ENCODE data around the gene HOXA2. TPM values are rescaled to one million over a fixed set of nuclear protein-coding genes. Genes with fewer than 3 reads are reported as not detected.

HOXA2 gene
- total RNA-seq, 4 donors from 2014 or later: 0.39 to 2.5 (median 1.8) TPM

DNA sequence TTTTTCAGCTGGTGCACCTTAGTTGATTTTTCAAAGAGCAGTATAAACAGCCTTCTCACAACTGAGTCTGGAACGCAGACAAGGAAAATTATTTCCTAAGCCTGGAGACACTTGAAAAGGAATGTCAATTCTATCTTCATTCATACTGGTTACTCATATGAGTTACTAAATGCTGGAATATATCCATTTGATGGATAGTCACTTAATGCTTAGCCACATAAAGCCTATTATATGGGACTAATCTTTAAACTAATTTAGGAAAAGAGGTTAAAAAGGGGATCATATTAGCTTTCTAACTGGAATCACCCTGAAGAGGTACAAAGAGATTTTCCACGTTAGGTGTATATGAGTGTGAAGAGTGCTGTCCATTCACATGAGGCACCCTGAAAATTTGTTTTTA, 29.7 kb upstream of the HOXA2 start:
- no peak overlapping the region for H3K4me3 ChIP-seq (ENCODE audit: low read depth, poor library complexity, severe bottlenecking)
- no peak for DNase-seq (ENCODE audit: low spot score in 2 of 2)
- TF ChIP-seq POLR2A (IDR thresholded peaks at IDR 0.05): no peak
- TF ChIP-seq, protein P1, sequence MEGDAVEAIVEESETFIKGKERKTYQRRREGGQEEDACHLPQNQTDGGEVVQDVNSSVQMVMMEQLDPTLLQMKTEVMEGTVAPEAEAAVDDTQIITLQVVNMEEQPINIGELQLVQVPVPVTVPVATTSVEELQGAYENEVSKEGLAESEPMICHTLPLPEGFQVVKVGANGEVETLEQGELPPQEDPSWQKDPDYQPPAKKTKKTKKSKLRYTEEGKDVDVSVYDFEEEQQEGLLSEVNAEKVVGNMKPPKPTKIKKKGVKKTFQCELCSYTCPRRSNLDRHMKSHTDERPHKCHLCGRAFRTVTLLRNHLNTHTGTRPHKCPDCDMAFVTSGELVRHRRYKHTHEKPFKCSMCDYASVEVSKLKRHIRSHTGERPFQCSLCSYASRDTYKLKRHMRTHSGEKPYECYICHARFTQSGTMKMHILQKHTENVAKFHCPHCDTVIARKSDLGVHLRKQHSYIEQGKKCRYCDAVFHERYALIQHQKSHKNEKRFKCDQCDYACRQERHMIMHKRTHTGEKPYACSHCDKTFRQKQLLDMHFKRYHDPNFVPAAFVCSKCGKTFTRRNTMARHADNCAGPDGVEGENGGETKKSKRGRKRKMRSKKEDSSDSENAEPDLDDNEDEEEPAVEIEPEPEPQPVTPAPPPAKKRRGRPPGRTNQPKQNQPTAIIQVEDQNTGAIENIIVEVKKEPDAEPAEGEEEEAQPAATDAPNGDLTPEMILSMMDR (IDR thresholded peaks at IDR 0.05): no peak
- 73 to 78% methylated on average over 2 of the region's 2 CpGs for WGBS, 2 donors
- intact Hi-C loops (cut with DNase I; ENCODE audit: low total_unique reads): no loop called here

DNA sequence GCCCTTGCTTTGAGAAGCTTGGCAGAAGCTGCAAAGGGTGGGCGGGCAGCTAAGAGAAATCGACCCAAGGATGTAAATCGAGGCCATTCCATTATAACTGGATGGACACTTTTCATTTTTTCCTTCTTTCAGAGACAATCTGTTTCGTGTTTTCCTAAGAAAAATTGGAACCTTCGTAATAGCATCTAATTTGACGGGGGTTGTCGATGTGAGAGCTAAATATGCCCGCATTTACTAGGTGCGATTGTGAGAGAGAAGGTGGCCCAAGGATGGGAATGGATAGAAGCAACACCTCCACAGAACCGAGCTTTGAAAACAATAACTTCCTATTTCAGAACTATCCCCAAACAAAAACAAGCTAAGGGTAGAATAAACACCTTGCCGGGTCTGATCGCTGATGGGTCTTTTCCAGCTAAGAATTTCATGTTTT, 28.9 kb upstream of the HOXA2 start:
- TF ChIP-seq POLR2A (IDR thresholded peaks at IDR 0.05): no peak
- TF ChIP-seq, protein P1 (IDR thresholded peaks at IDR 0.05): no peak
- no peak for DNase-seq (ENCODE audit: low spot score in 2 of 2)
- WGBS, 2 donors: 35 to 41% methylated on average over 12 of the region's 12 CpGs
- intact Hi-C loops (cut with DNase I; ENCODE audit: low total_unique reads): no loop called here
- H3K4me3 ChIP-seq (ENCODE audit: low read depth, poor library complexity, severe bottlenecking): peak overlapping the region; percentile 53

DNA sequence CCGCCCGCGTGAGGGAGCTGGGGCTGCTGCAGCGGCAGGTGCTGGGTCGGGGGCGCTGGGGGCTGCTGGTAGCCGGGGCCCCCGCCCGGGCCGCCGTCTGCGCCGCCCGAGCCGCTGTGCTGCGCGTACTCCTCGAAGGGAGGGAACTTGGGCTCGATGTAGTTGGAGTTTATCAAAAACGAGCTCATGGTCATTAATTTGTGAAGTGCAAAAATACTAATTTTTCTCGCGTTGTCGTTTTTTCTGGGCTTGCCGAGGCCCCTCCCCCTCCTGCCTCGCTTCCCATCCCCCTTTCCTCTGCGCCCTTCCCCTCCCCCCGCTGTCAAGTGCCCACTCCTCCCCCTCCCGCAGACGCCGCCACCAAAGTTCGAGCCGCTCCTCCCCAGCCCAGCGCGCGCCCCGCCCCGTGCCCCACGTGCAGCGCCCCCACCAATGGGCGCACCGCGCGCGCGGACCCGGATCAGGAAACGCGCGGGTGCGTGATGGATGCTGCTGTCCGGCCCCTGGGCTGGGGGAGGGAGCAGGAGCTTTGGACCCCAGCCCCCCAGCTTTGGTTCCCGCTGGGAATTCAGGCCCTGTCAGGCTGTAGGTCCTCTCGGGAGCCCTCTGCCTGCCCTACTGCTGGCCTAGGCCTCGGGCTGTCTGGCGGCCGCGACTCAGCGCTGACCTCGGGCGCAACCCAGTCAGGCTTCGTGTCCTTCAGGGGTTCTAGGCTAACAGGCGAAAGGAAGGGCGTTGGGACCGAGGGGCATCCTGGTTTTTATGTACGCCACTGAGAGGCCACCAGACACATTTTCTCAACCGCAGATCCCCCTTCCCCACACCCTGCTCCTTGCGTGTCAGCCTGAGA, 28.3 kb upstream of the HOXA2 start, which contains the start of gene HOXA4:
Gene HOXA4, minus strand, starts transcription at position 218 of the 850 bp plus-strand sequence. Its CDS starts 24 bp downstream, at position 194.
- DNase-seq (ENCODE audit: low spot score in 2 of 2): peak; percentile 83 to 98
- WGBS, 2 donors: 7 to 12% methylated on average over 54 to 55 of the region's 67 CpGs

DNA sequence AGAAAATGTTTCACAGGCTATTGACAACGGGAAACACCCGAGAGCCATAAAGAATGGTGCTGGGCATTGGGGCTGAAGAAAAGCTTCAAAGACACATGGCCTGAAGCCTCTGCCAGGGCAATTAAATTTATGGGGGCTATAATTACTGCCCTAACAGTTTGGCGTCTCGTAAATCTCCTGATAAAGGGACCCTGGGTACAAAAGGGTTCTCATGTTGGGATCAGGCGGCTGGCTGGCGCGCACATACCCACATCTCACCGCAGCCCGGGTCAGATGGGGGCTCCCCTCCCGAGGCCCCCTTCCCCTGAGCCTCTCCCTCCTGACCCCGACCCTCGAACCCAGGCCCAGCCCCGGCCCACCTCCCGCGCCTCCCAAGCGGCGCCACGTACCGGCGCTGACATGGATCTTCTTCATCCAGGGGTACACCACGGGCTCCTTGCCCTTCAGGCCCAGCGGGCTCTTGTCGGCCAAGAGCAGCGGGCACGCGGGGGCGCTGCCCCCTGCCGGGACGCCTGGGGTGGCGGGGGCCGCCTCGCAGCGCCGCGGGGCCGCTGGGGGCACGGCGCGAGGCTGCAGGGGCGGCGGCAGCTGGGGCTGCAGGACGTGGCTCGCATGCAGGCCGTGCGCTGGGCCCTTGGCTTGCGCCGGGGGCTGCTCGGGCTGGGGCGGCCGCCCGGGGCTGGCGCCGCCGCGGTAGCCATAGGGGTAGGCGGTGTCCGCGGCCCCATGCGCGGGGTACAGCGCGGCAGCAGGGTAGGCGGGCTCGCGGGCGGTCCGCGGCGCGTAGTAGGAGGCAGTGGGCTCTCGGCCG, 27.5 kb upstream of the HOXA2 start:
- intact Hi-C loops (cut with DNase I; ENCODE audit: low total_unique reads): no loop called here
- WGBS, 2 donors: 23 to 30% methylated on average over 34 to 50 of the region's 72 CpGs
- TF ChIP-seq, protein P1 (IDR thresholded peaks at IDR 0.05): no peak
- no peak for TF ChIP-seq POLR2A (IDR thresholded peaks at IDR 0.05)
- peak in 1 of 2 donors; percentile 87 for DNase-seq (ENCODE audit: low spot score in 2 of 2)
- peak overlapping the region; percentile 42 for H3K4me3 ChIP-seq (ENCODE audit: low read depth, poor library complexity, severe bottlenecking)

More for the DNA sequence above, 28.3 kb upstream of the HOXA2 start, which contains the start of gene HOXA4:
- H3K4me3 ChIP-seq (ENCODE audit: low read depth, poor library complexity, severe bottlenecking): peak within 1 kb of the TSS; percentile 53
- TF ChIP-seq, protein P1 (IDR thresholded peaks at IDR 0.05): no peak
- peak in 1 of 2 donors; percentile 80 for TF ChIP-seq POLR2A (IDR thresholded peaks at IDR 0.05)
- intact Hi-C loops (cut with DNase I; ENCODE audit: low total_unique reads): no loop called here

DNA sequence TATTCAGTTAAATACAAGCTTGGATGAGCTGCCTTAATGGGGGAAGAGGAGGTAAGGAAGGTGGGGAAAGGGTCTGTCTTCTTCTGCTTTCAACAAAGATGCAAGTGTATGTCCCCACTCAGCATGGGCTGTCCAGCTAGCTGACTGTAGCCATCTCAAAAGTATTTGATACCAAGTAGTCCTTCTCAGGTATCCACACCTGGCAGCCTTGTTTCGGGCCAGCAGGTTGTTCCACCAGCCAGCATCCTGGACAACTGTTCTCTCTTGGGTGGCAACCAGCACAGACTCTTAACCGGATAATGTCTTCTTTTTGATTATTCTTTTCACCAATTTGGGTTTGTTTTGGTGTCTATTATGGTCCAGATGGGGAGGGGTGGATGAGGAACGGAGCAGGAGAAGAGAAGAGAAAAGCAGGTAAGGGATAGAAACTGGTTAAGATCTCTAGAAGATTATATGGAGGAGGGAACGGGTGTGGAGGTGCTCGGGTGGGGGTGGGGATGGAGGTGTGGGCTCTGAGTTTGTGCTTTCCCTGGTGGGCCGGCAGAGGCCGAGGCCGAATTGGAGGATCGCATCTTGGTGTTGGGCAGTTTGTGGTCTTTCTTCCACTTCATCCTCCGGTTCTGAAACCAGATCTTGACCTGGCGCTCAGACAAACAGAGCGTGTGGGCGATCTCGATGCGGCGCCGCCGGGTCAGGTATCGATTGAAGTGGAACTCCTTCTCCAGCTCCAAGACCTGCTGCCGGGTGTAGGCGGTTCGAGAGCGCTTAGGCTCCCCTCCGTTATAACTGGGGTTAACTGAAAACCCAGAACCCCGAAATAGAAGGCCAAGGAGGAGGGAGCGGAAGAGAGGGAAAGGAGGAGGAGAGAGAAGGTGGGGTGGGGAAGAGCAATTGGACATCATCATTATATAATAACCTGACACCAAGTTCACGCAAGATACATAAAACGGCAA, 26.6 kb upstream of the HOXA2 start:
- 90% methylated on average over 28 of the region's 28 CpGs for whole genome bisulfite sequencing, 2 donors
- TF ChIP-seq, protein P1 (IDR thresholded peaks at IDR 0.05): no peak
- no peak for TF ChIP-seq POLR2A (IDR thresholded peaks at IDR 0.05)
- intact Hi-C loops (cut with DNase I; ENCODE audit: low total_unique reads): no loop called here
- no peak overlapping the region for H3K4me3 ChIP-seq (ENCODE audit: low read depth, poor library complexity, severe bottlenecking)
- peak in 1 of 2 donors; percentile 84 for DNase-seq (ENCODE audit: low spot score in 2 of 2)
